Stimulated activated CD4-positive, alpha-beta T cell treated with anti-CD3 and anti-CD28 coated beads, Interleukin-12 subunit alpha, Interleukin-12 subunit beta, amount 100 ng/mL, for 4 hours (primary cell): ENCODE results near the gene SLC17A8.
"Not testable (repeated sequence)": the region's sequence is repeated elsewhere in the genome, so short reads cannot be mapped to it uniquely, and the experiment has no call there.

ENCODE experiments used
- DNase-seq: peaks from one replicate; pipeline ENCODE4 v3.0.0-alpha.2; 2020

SLC17A8 gene

GRCh38 chr12:100372853-100373640 lies 16.2 kb downstream of the SLC17A8 start:
- DNase-seq, result no peak

DNA sequence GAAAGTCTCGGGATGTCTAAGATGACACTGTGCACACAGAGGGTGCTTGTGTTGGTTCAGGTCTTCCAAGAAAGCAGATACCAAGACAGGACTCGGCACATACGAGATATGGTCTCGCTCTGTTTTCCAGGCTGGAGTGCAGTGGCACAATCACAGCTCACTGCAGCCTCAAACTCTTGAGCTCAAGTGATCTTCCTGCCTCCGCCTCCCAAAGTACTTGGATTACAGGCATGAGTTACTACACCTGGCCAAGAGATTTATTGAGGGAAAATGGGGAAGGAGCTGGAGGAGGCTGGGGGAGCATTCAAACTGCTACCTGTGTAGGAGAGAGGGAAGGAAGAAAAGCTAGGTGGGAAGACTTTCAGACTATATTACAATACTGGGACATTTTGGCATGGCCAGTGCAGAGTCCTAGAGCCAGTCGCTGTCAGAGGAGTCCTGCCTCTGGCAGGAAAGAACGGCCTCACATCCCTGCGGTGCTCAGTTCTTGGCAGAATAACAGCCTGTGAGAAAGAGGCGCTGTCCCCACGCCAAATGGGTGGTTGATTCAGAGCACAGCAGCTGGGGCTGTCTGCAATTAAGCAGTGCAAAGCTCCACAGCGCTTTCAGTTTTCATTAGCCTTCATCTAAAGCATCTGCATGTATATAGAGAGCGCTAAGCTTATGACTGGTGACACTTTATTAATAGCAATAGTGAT lies 18.3 kb downstream of the SLC17A8 start:
- DNase-seq, result no peak

DNA sequence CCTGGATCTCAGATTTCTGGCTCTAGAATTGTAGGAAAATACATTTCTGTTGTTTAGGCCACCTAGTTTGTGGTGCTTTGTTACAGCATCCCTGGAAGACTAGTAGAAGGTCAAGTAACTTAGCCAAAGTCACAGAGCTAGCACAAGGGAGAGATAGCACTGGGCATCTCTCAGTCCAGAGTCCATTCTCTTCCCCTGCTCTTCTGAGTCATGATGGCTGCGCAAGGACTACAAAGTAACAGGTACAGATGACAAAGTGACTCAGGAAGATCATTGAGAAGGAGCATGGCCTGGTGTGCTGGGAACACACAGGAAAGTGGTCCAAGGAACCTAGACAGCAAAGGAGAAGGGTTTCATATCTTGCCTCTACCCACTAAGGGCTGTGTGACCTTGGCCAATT lies 19.3 kb downstream of the SLC17A8 start:
- DNase-seq, result no peak

DNA sequence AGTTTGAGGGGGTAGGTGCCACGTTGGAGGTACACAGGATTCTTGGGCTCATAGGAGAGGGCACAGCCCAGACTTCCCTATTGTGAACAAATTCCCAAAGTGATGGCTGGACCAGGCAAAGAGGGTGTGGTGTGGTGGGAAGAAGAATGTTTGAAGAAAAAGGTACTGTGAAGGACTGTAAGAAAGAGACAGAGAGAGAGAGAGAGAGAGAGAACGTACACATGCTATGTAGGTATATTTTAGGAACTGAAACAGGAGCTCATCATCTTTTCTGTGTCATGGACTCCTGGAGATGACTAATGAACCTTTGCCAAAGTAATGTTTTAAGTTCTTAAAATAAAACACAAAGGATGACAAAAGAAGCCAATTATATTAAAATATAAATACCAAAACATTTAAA lies 24.5 kb downstream of the SLC17A8 start:
- no peak for DNase-seq

DNA sequence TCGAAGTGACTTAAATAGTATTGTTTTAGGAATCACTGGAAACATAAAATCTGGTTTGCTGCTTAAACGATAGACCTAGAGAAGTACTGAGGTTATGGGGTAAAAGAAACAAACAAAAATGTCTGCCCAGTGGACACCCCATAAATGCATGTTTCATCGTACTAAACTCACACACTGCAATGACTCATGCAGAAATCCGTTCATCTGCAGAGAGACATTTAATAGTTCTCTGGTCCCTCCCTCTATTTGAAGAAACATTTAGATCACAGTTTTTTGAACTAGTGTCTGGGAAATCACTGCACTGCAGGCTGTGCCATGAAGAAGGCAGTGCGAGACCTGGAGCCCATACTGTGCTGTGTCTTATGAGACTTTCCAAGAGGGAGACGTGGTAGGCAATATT lies 25.5 kb downstream of the SLC17A8 start:
- DNase-seq, result no peak

- DNase-seq, result no peak
These were observed 27.0 kb downstream of the SLC17A8 start for GRCh38 chr12:100383586-100384558.

DNA sequence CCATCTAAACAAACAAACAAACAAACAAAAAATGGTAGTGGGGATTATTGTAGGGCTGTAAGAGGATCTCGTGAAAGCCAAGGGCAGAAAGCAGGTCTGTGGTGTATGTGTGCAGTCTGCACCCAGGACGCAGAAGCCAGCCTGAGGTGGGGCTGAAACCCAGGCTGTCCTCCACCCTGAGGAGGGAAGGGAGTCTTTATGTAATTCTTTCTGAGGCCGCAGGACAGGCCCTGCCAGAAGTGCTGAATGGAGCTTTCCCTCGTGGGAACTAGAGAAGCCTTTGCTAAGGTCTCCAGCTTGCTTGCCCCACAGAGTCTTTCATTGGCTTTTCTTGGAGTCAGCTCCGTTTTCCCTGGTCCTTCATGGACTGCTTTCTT lies 27.7 kb downstream of the SLC17A8 start:
- DNase-seq, result no peak

DNA sequence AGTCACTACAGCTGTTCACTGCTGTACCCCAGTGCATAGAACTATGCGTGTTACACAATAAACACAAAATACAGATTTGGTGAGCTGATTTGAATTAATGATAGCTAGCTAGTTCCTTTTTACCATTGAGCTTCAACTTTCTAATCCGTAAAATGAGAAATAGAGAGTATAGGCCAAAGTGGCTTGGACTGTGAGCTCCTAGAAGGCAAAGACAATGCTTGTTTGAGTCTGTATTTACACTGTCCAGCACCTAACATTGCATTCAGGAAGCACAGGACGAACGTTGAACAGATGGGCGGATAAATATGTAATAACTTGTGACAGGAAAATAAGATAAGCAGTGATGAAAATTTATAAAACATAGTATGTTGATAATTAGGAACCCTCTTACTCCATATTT lies 31.5 kb downstream of the SLC17A8 start:
- DNase-seq, result no peak

DNA sequence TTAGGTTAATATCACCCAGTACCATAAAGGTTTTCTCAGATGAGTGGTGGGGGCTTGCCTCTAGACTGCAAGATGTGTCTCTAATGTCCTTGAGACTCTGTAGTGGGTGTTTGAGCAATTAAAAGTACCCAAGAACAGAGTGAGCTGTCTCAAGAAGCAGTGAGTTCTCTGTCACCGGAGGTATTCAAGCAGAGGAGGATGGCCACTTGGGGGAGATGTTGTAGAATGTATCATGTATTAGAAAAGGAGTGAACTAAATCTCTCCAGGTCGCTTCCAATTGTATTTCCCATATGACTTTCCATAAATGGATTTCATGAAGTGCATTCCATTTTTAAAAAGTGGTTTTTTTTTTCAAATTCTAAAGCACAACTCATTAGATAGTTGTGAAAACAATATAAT lies 35.0 kb downstream of the SLC17A8 start:
- DNase-seq, result no peak

- no peak for DNase-seq
These were observed 36.3 kb downstream of the SLC17A8 start for GRCh38 chr12:100393200-100393599.

- DNase-seq, result no peak
These were observed 38.9 kb downstream of the SLC17A8 start for GRCh38 chr12:100395811-100396210.

GRCh38 chr12:100398307-100398706 lies 41.4 kb downstream of the SLC17A8 start:
- no peak for DNase-seq

GRCh38 chr12:100399095-100399494 lies 42.2 kb downstream of the SLC17A8 start:
- no peak for DNase-seq

- no peak for DNase-seq
These were observed 44.8 kb downstream of the SLC17A8 start for GRCh38 chr12:100401660-100402059.

DNA sequence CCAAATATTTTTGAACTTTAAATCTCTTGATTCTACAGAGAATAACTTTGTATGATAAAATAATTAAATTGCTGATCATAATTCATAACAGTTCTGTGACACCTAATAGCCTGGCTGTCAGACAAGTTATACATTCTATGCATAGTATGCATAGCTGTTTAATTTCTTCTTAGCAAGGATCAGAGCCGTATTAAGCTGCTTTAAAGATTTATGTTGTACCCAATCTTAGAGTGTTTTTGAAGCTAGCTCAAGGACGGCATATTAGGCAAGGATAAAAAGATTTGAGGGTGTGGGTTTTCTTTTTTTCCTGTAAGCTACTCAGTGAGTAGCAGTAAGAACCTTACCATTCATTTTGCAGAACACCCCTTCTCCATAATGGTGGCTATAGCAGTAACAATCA lies 45.9 kb downstream of the SLC17A8 start:
- no peak for DNase-seq

GRCh38 chr12:100403446-100403845 lies 46.6 kb downstream of the SLC17A8 start:
- no peak for DNase-seq

DNA sequence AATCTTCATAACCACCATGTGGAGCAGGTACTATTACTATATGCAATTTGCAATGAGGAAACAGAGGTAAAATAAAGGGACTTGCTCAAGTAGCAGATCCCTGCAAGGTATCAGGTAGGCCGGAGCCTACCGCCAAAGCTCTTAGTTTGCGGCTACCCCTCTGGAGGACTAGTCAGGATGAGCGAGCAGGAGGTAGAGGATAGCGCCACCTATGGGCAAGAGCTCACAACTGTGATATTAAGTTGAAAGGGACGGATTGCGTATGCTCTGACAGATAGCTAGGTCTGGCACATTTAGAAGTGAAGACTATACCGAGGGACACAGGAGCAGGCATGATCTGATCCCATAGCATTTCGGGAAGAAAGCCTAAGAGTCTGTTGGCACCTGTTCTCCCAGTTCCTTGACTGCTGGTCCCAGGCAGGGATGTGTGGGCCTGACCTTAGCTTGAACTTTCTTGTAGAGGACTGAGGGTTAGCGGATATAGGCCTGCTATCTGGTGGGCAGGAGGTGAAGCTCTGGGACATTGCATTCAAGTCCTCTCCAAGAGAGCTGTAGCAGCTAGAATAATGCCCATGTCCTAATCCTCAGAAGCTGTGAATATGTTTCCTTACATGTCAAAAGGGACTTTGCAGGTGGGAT lies 48.0 kb downstream of the SLC17A8 start:
- DNase-seq, result no peak

GRCh38 chr12:100413001-100413400 lies 56.1 kb downstream of the SLC17A8 start:
- no peak for DNase-seq

GRCh38 chr12:100414739-100415138 lies 57.9 kb downstream of the SLC17A8 start:
- no peak for DNase-seq

DNA sequence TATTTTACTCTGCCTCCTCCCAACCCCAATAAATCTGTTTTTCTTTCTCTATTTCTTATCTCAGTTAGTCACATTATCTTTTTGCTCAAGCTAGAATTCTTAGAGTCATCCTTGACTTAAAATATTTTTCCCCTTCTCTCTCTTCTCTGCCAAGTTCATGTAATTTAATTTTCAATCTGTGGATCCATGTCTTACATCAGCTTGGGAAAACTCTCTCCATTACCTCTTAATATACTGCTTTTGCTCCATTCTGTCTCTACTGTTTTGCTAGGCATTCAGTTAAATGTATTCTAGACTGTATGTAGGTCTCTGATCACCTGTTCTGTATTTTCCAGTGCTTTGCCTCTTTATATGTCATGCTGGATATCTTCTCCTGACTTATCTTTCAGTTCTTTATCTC lies 65.8 kb downstream of the SLC17A8 start:
- DNase-seq, result no peak

DNA sequence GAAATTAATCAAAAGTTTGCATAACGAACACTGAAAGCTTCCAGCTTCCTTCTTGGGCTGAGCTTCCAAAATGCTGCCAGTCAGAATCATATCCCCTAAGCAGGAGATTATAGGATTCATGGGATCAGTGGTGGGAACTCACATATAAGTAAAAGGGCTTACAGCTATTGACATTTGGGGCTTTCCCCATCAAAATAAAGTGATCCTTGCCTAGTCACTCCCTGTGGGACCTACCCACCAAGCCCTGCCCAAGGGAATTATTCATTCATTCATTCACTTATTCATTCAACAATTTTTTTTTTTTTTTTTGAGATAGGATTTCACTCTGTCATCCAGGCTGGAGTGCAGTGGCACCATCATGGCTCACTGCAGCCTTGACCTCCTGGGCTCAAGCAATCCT lies 69.3 kb downstream of the SLC17A8 start:
- DNase-seq, result no peak

DNA sequence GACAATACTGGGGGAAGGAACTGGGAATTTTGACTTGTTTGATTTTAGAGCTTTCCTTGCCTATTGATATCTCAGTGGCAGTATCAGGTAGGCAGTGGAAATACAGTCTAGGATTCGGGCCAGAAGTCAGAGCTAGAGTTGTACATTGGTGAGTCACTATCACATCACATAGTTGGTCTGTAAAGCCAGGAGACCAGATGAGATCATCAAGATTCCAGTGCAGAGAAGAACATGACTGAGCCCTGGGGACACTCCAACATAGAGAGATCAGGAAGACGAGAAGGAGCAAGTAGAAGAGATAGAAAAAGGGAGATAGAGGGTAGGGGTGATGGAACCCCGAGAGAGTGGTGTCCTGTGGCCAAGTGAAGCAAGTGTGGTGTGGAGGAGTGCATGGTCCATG lies 70.2 kb downstream of the SLC17A8 start:
- no peak for DNase-seq

- not testable (repeated sequence) for DNase-seq
These were observed 73.4 kb downstream of the SLC17A8 start for GRCh38 chr12:100430251-100430650.
